Astrocyte of the spinal cord (primary cell): ENCODE results near the gene SLC2A9.

Experiments used
- DNase-seq: peaks from one replicate; pipeline ENCODE4 v3.0.0; 2011; ENCODE audit warnings: low read depth, low spot score
- H3K4me3 ChIP-seq: 2 replicates; pipeline ENCODE4 v1.5.1; 2011; ENCODE audit warnings: low read depth, mild to moderate bottlenecking, low read length, moderate library complexity
- in situ Hi-C: cut with HindIII; loops from 2 replicates; pipeline ENCODE4 v1.10.0; 2017; ENCODE audit warnings: low sequenced_read_pairs
- TF ChIP-seq, protein P1 (sequence below): IDR thresholded peaks from 2 replicates; pipeline ENCODE4 v1.5.1; 2012; ENCODE audit warnings: low read depth, mild to moderate bottlenecking, low read length, inconsistent platforms

The SLC2A9 gene

DNA sequence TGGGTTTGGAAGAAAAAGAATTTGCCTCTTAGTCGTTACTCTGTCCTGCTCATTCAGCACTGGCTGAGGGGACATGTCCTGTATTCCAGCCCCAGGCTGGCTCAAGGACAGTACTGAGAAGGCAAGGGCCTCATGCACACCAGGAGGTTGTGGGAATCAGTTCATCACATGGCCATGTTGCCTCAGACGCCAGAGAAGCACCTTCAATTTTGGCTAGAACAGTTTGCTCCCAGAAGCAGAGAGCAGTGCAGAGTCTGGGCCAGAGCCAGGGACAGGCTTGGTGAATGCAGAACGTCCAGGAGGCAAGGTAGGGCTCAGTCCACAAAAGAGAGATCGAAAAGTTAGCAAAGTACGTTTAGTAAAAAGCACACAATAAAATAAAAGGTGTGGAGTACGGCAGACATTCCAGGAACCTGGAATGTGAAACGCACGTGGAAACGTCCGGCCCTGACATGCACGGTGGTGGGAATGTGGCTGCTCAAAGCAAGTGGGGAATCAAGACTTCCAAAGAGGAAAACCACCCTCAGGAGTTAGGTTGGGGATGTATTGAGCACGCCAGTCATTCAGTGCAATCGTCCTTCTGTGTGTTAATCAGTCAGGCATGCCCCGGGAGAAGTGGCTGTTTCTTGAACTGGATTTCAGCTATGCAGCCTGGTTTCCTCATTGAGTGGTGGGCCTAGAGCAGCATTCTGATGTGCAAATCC is 1.2 kb upstream of the SLC2A9 start:
- no peak overlapping the region for H3K4me3 ChIP-seq
- TF ChIP-seq, protein P1, sequence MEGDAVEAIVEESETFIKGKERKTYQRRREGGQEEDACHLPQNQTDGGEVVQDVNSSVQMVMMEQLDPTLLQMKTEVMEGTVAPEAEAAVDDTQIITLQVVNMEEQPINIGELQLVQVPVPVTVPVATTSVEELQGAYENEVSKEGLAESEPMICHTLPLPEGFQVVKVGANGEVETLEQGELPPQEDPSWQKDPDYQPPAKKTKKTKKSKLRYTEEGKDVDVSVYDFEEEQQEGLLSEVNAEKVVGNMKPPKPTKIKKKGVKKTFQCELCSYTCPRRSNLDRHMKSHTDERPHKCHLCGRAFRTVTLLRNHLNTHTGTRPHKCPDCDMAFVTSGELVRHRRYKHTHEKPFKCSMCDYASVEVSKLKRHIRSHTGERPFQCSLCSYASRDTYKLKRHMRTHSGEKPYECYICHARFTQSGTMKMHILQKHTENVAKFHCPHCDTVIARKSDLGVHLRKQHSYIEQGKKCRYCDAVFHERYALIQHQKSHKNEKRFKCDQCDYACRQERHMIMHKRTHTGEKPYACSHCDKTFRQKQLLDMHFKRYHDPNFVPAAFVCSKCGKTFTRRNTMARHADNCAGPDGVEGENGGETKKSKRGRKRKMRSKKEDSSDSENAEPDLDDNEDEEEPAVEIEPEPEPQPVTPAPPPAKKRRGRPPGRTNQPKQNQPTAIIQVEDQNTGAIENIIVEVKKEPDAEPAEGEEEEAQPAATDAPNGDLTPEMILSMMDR = no peak
- no peak for DNase-seq
- in situ Hi-C loops = no loop called here

DNA sequence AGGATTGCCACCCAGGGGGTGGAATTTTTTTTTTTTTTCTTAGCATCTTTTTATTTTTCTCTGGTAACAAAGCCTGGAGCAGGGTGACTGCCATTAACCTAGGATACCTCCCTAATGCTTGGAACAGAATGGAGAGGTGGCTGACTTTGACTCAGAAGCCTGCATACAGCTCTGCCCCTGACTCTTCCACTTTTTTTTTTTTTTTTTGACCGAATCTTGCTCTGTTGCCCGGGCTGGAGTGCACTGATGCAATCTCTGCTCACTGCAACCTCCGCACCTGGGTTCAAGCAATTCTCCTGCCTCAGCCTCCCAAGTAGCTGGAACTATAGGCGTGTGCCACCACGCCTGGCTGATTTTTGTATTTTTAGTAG is 341 bp upstream of the SLC2A9 start:
- H3K4me3 ChIP-seq = no peak overlapping the region
- TF ChIP-seq, protein P1 = no peak
- in situ Hi-C loops = no loop called here
- DNase-seq = no peak

DNA sequence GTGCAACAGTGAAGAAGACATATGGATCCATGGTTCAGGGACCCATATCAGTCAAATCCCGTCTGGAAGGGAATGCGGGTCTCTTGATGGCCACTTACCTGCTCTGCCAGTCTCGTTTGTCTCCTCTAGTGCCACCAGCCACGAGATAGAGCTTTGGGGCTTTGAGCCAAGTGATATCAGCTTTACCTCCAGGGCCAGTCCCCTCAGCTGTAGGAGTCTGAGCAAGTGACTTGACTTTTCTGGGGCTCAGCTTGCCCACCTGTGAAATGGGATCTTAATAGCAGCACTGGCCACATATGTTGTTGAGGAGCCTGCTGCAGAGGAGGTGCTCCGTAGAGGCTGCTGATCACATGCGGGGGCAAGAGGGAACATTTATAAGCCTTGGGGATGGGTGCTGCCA is 1.2 kb downstream of the SLC2A9 start:
- in situ Hi-C loops = no loop called here
- TF ChIP-seq, protein P1 = no peak
- no peak overlapping the region for H3K4me3 ChIP-seq
- no peak for DNase-seq

DNA sequence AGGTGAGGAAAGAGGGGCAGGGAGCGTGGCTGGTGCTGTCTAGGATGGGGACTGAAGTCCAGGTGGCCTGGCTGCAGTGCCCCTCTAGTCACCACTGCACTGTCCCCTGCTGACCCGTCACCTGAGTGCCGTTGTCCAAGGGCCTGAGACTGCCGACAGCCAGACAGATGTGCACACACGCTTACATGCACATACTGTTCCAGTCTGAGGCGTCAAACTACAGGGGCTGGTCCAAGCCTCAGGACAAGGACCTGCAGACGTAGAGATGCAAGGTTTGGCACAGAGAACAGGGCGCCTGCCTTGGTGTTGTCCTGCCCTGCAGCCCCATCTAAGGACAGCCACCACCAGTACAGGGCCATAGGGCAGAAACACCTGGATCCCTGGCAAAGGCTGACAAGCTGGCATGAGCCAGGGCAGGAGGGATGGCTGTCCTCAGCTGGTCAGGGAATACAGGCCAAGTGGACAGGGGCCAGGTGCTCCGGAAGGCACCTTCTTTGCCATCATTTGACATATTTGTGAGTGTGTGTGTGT is 1.7 kb downstream of the SLC2A9 start:
- H3K4me3 ChIP-seq = no peak overlapping the region
- DNase-seq = no peak
- TF ChIP-seq, protein P1 = no peak
- in situ Hi-C loops = no loop called here

DNA sequence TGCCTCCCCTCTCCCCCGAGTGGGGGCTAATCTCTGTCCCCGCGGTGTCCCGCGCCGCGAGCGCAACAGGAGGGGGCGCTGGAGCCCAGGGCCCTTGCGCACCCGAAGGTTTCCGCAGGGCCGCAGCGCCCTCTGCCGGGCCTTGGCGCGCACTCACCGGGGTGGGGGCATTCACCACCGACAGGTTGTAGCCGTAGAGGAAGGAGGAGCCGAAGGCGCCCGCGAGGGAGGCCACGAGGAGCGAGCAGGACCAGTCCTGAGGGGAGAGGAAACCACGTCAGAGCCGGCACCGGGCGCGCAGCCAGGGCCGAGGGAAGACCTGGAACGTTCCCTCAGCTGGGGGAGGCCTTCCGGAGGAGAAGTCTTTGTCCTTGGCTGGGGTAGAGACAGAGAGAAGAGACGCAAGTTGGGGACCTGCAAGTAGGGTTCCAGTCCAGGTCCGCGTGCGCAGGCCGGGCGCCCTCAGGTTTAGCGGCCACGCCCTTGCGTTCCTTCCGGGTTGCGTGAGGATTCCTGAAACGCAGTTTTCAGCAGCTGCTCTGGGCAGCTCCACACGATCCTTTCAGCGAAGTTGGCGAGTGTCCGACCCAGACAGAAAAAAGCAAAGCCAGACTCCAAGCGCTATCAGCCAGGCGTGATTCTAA is 2.4 kb downstream of the SLC2A9 start:
- peak; percentile 94 for DNase-seq
- TF ChIP-seq, protein P1 = peak; percentile 76
- H3K4me3 ChIP-seq = peak overlapping the region; percentile 36
- in situ Hi-C loops = no loop called here

DNA sequence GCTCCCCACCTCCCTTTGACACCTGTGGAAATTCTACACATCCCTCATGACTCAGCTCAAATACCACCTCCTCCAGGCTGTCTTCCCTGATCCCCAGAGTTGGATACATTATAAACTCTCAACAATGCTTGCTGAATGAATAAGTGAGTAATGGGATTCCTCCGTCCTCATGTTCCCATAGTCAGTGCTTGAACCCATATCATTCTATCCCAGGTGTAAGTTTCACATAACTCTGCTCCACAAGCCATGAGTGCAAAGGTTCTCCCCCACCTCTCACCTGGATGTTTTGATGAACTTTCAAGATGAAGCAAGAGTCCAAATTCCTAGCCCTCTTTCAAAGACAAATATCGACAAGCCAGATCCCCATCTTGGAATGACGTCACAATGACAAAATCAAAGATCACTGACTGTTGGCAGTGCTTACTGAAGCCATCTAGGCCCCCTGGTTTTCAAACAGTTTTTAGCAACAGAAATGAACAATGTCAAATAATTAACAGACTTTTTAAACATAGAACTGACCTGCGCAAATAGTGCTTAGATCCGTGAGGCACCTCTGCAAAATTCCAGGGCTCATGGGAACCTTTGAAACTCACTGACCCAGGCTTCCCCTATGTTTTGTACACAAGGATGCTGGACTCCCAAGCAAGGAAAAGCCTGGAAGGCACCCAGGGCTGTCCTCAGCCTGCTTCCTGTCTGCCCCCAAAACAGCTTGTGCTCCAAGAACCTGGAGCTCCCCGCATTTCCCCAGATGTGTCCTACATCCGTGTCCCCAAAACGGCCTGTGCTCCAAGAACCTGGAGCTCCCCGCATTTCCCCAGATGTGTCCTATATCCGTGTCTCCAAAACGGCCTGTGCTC is 4.0 kb downstream of the SLC2A9 start:
- no peak overlapping the region for H3K4me3 ChIP-seq
- no peak for DNase-seq
- in situ Hi-C loops = no loop called here
- TF ChIP-seq, protein P1 = no peak
